Astrocyte of the hippocampus (primary cell): Measurements from ENCODE around the gene SLC25A22.

ENCODE experiments used
- DNase-seq: peaks from one replicate; pipeline ENCODE4 v3.0.0; 2011; ENCODE audit warnings: low read depth, low spot score

Gene SLC25A22

DNA sequence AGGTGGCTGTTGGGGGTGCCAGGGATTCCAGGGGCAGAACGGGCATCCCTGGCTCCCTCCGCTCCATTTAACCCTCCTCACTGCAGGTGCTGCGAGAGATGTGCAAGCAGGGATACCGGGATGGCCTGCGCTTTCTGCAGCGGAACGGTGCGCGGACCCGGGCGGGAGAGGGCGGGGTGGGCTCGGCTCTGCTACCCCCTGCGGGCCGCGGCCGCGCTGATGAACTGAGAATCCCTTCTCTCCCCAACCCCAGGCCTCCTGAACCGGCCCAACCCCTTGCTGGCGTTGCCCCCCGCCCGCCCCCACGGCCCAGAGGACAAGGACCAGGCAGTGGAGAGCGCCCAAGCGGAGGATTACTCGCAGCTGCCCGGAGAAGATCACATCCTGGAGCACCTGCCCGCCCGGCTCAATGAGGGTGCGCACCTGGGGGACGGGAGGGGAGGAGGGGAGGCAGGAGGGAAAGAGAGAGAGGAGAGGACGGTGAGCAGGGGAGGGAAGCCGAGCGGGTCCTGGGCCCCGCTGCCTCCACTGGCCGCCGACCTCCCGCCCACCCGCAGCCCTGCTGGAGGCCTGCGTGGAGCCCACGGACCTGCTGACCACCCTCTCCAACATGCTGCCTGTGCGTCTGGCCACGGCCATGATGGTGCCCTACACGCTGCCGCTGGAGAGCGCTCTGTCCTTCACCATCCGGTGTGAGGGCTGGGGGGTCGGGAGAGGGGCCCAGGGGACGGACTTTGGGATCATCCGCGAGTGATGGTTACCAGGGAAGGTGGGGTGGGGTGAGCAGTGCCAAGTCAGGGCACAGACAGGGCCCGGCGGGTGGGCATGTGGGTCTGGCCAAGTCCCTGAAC lies 25.6 kb upstream of the SLC25A22 start:
- DNase-seq: no peak

DNA sequence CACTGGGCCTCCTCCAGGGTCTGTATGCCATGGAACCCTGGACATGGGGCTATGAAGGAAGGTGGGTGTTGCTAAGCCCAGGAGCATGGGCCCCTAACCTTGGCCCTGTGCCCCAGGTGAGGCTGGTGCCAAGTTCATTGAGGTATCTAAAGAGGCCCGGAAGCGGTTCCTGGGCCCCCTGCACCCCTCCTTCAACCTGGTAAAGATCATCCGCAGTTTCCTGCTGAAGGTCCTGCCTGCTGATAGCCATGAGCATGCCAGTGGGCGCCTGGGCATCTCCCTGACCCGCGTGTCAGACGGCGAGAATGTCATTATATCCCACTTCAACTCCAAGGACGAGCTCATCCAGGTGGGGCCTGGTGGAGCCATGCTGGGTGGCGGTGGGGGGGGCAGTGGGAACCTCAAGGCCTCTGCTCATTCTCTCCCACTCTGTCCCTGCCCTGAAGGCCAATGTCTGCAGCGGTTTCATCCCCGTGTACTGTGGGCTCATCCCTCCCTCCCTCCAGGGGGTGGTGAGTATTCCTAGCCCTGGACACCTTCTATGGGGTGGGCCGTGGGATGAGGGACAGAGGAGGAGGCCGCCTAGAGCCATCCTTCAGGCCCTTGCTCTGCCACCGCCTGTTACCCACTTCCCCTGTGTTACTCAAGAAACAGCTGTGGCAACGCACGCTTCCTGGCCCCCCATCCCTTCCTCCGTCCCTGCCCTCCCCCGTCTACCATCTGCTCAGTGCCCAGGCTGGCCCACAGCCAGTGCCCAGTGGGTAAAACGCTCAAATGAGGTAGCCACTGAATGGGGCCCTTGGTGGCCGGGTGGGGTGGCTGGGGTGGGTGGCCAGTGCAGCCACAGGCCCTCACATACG lies 23.7 kb upstream of the SLC25A22 start:
- DNase-seq: no peak

- DNase-seq: peak; percentile 82
These were observed 22.8 kb upstream of the SLC25A22 start for GRCh38 chr11:820655-821511.

DNA sequence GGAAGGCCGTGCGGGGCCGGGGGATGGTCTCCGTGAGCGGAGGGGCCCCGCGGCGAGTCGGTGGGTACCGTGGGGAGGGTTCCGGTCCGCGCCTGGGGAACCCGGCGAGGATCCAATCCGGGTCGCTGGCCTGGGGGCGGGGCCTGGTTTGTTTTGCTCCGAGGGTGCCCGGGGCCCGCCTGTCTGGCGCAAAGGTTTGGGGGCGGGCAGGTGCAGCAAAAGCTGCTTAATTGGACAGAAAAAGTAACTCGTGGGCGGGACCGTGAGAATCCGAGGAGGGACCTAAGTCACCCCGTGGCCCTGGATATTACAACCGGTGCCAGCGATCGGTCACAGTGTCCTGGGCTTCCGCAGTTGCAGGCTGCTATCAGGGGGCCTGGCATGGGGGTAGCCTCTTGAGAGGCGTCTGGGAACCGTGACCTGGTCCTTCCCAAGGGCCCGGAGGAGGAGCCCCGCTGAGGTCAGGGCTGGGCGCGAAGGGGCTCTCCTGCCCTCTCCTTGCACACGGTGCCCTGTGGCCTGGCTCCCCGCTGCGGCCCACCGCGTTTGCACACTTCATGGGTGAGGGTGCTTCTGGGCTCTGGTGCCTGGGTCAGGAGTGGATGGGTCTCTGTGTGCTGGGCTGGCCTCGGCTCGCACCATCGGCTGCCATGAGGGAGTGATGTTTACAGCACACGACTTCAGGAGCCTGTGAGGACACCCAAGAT lies 22.0 kb upstream of the SLC25A22 start:
- DNase-seq: peak; percentile 80

DNA sequence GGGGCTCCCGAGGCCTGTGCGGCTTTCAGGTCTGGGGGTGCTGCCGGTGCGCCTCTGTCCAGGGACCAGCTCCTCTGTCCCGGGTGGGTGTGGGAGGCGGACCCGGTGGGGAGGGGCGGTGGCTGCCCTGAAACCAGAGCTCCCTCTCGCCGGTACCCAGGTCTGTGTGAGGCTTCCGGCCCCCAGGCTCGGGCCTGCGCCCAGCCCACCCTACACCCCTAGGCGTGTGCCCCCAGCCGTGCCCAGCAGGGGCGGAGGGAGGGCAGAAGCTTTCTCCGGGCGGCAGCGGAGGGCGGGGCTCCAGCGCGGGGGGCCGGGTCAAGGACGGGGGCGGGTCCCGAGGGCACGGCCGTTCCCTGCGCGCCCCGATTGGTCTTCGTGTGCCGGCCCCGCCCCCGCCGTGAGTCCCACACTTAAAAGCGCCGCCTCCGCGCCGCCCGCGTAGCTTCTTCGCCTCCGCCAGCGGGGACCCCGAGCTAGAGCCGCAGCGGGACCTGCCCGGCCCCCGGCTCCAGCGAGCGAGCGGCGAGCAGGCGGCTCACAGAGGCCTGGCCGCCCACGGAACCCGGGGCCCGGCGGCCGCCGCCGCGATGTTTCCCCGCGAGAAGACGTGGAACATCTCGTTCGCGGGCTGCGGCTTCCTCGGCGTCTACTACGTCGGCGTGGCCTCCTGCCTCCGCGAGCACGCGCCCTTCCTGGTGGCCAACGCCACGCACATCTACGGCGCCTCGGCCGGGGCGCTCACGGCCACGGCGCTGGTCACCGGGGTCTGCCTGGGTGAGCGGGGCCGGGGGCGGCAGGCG lies 21.2 kb upstream of the SLC25A22 start:
- peak; percentile 95 for DNase-seq

- DNase-seq: no peak
These were observed 20.5 kb upstream of the SLC25A22 start, which contains the start of gene PNPLA2 for GRCh38 chr11:818396-819128. PNPLA2 (plus strand) TSS chr11:818914; CDS start chr11:819719, 805 bp downstream.

DNA sequence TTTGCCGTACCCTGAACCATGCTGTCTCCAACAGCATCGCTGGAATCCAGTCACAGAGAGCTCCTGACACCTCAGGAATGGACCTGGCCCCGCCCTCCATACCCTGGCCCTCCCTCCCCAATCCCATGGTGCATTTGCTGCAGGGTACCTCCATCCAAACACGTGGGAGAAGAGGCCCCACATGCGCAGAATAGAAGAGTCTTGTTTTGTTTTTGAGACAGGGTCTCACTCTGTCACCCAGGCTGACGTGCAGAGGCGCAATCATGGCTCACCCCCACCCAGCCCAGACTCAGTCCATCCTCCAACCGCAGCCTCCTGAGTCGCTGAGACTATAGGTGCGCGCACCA lies 18.3 kb upstream of the SLC25A22 start:
- DNase-seq: no peak

DNA sequence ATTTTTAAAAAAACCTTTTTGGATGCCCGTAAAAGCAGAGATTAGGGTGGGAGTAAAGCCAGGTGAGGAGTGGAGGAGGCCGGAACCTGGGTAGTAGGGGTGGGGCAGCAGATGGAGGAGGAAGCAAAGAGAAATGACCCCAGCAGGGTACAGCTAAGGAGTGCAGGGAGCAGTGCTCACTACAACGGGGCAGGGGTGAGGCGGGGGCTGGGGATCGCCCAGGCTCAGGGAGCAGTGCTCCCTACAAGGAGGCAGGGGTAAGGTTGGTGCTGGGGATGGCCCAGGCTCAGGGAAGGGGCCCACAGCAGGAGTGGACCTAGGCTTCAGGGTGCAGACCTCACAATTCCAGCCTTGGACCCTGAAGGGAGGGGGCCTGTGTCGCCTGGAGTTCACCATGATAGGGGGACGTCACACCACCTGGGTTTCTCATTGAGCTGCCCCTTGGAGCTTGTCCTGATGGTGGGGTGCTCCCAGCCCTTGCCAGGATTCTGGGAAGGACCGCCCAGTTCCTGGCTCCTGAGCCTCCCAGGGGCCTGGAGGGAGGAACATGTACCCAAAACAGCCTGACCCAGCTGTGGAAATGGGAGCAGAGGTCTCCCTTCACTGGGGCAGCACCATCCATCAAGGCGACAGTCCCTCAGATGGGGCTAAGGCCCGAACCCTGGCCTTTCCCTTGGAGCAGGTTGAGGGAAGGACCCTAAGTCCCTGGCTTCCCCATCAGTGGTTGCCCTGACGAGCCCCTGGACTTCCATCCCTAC lies 17.8 kb upstream of the SLC25A22 start:
- DNase-seq: no peak

DNA sequence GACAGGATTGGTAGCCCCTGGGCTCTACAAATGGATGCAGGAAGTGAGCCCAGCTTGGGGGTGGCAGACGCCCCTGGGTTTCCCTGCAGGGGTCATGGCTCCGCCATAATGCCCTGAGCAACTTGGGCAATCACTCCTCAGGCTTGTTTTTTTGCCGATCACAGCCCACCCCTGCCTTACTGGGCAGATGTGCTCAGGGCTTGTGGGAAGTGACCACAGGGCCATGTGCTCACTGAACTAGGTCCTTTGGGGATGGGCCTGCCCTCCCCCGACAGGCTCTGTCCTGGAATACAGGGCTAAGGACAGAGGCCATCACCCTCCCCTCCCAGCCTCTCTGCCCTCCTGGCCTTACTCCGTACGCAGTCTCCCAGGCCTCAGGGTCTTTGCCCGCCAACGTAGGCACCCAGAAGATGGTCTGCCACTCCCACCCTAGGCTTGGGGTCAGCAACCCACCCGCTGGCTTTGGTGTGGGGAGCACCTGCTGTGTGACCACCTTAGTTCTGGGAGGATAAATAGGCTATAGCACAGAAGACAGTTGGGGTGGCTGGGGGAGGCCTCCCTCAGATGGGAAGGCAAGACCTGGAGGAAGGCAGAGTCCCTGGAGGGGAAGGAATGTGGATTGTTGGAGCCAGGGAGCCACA lies 15.5 kb upstream of the SLC25A22 start:
- no peak for DNase-seq

- no peak for DNase-seq
These were observed 15.0 kb upstream of the SLC25A22 start for GRCh38 chr11:813072-813455.

- DNase-seq: no peak
These were observed 14.3 kb upstream of the SLC25A22 start for GRCh38 chr11:812390-812789.

- DNase-seq: no peak
These were observed 13.6 kb upstream of the SLC25A22 start for GRCh38 chr11:811446-812245.

DNA sequence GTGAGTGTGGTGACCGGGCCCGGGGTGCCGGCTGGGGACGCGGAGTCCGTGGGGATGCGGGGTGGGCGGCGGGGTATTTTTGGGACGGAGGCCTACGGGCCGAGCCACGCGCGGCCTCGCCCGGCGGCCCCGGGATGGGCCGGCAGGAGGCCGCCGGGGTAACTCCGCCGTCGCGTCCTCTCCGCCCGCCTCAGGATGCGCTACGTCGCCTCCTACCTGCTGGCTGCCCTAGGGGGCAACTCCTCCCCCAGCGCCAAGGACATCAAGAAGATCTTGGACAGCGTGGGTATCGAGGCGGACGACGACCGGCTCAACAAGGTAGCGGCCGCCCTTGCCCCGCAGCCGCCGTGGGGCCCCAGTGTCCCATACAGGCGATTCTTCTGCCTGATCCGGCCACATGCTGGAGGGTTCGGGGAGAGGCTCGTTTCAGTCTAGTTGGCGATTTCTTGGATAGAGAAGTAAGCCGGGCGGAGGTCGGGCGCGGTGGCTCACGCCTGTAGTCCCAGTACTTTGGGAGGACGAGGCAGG lies 12.0 kb upstream of the SLC25A22 start:
- DNase-seq: no peak

DNA sequence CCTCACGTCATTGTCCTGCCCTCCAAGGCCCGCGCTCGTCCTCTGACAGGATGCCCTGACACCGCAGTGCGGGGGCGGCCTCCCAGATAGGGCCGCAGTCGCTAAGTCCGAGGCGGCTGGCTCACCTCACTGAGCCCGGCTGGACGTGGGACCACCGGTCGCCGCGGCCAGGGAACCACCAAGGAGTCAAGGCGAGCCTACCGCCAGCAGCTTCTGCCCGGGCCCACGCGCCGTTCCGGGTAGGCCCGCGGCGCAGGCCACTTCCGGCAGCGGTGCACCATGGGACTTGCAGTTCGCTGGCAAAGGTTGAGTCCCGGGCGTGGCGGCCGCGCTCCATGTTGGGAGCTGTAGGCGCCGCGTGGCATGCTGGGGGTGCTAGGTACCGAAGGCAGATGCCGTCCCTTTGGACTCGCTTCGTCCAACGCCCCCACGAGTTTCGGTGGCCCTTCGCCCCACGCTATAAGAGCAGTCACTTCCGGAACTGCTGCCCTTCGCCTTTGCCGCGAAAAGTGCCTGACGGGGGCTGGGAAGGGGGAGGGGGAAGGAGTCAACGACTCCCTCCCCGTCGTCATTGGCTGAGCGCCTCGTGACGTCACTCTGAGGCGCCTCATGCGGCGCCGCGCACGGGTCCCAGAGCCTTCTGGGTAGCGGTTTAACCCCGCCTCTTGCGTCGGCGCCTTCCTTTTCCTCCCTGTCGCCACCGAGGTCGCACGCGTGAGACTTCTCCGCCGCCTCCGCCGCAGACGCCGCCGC lies 11.4 kb upstream of the SLC25A22 start, which contains the start of gene RPLP2:
TSS of gene RPLP2 (plus strand) at position 681 of the 753 bp plus-strand sequence. CDS start 268 bp downstream, outside the sequence.
- peak; percentile 99 for DNase-seq

GRCh38 chr11:808427-809286 lies 10.6 kb upstream of the SLC25A22 start:
- no peak for DNase-seq

DNA sequence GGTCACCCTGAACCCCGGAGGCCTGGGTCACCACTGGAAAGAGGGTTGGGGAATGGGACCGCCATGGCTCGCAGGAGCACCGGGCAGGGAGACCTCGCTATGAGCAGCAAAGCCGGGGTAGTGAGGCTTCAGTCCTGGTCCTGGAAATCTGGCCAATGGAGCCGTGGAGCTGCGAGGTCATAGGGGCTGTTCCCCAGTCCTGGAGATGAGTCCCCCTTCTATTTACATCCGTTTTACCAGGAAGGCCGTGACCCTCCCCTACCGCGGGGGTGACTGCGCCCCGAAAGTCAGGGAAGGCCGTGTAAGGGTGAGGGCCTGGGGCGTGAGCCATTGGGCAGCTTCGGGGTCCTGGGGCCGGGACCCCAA lies 6.5 kb upstream of the SLC25A22 start:
- DNase-seq: no peak
